Measurements from ENCODE around the gene CYBA. TPM values are rescaled to one million over a fixed set of nuclear protein-coding genes. Genes with fewer than 3 reads are reported as not detected.

CYBA gene
- total and polyA plus RNA-seq, 2 of the 13 experiments (the other 11 are each of a cell fraction or from before 2014, with no cell fraction given), result 196 to 250 TPM

- TF ChIP-seq ZNF550 (CRISPR knock-in tag; IDR thresholded peaks at IDR 0.05; ENCODE audit: borderline replicate concordance) (0 out of 2 replicates have a peak, but pooled peaks have one; percentile 21), SAP130 (CRISPR knock-in tag; IDR thresholded peaks at IDR 0.05; ENCODE audit: low read depth) (peak; percentile 82), SMAD9 (CRISPR knock-in tag; IDR thresholded peaks at IDR 0.05) (no peak), CEBPG (CRISPR knock-in tag; IDR thresholded peaks at IDR 0.05) (no peak), ZNF142 (CRISPR knock-in tag; IDR thresholded peaks at IDR 0.05) (0 out of 2 replicates have a peak, but pooled peaks have one; percentile 67), KDM2A (CRISPR knock-in tag; IDR thresholded peaks at IDR 0.05; ENCODE audit: borderline replicate concordance, low read depth) (peak; percentile 50; the same call in 1 of the 2 replicates), ZSCAN29 (CRISPR knock-in tag; conservative IDR thresholded peaks at IDR 0.05) (no peak), GRHL1 (CRISPR knock-in tag; conservative IDR thresholded peaks at IDR 0.05) (no peak), ZNF75D (CRISPR knock-in tag; IDR thresholded peaks at IDR 0.05; ENCODE audit: borderline replicate concordance) (no peak), TRIM22 (IDR thresholded peaks at IDR 0.05) (no peak), KAT7 (CRISPR knock-in tag; IDR thresholded peaks at IDR 0.05; ENCODE audit: borderline replicate concordance) (no peak), JUN (CRISPR knock-in tag; IDR thresholded peaks at IDR 0.05) (no peak), GPBP1L1 (CRISPR knock-in tag; IDR thresholded peaks at IDR 0.05) (no peak), ZNF44 (CRISPR knock-in tag; IDR thresholded peaks at IDR 0.05) (no peak), MLXIP (CRISPR knock-in tag; IDR thresholded peaks at IDR 0.05; ENCODE audit: borderline replicate concordance) (no peak), ZC3H4 (CRISPR knock-in tag; IDR thresholded peaks at IDR 0.05; ENCODE audit: borderline replicate concordance) (no peak)
These were observed 32.5 kb downstream of the CYBA start (continued) for GRCh38 chr16:88618182-88618955.
